GM12865 (cell line): ENCODE data around the gene AR.

Experiments used
- DNase-seq: peaks from one replicate; pipeline ENCODE4 v3.0.0; 2010; ENCODE audit warnings: low read depth
- H3K4me3 ChIP-seq: 2 replicates; pipeline ENCODE4 v1.5.1; 2011; ENCODE audit warnings: mild to moderate bottlenecking, low read depth, low read length, control low read depth
- CTCF ChIP-seq: IDR thresholded peaks from 2 replicates; pipeline ENCODE4 v1.5.1; 2011; ENCODE audit warnings: low read length, control low read depth, low read depth, inconsistent platforms; ENCODE audit not compliant: insufficient read depth; ENCODE audit errors: missing control alignments

AR gene

GRCh38 chrX:67714004-67714403 lies 170.2 kb downstream of the AR start:
- no peak for TF ChIP-seq CTCF
- DNase-seq, result no peak
- no peak overlapping the region for H3K4me3 ChIP-seq

- TF ChIP-seq CTCF, result no peak
- no peak overlapping the region for H3K4me3 ChIP-seq
- DNase-seq, result no peak
These were observed 173.8 kb downstream of the AR start for GRCh38 chrX:67717571-67717970.

- TF ChIP-seq CTCF, result no peak
- no peak overlapping the region for H3K4me3 ChIP-seq
- DNase-seq, result no peak
These were observed 175.1 kb downstream of the AR start for GRCh38 chrX:67718926-67719325.

- H3K4me3 ChIP-seq, result no peak overlapping the region
- TF ChIP-seq CTCF, result no peak
- DNase-seq, result no peak
These were observed 176.5 kb downstream of the AR start for GRCh38 chrX:67720344-67720743.

GRCh38 chrX:67721321-67721720 lies 177.5 kb downstream of the AR start:
- H3K4me3 ChIP-seq, result no peak overlapping the region
- TF ChIP-seq CTCF, result no peak
- DNase-seq, result no peak

- TF ChIP-seq CTCF, result no peak
- no peak overlapping the region for H3K4me3 ChIP-seq
- DNase-seq, result no peak
These were observed 179.9 kb downstream of the AR start for GRCh38 chrX:67723580-67724351.
